HepG2 (cell line): ENCODE data around the gene ZSWIM6. TPM values are rescaled to one million over a fixed set of nuclear protein-coding genes. Genes with fewer than 3 reads are reported as not detected.

Experiments used
- E2F2 ChIP-seq: sonication (generic); formaldehyde crosslinking; IDR thresholded peaks from 2 replicates; pipeline ENCODE4 v1.4.0; 2020; ENCODE audit warnings: missing genetic modification reagents, borderline replicate concordance
- HNF1B ChIP-seq: sonication (generic); formaldehyde crosslinking; IDR thresholded peaks from 2 replicates; pipeline ENCODE4 v1.5.1; 2020; ENCODE audit warnings: mild to moderate bottlenecking, moderate library complexity, missing genetic modification reagents
- HOXA7 ChIP-seq: sonication (generic); formaldehyde crosslinking; IDR thresholded peaks from 2 replicates; pipeline ENCODE4 v1.8.1; 2022; ENCODE audit warnings: mild to moderate bottlenecking, missing genetic modification reagents, moderate library complexity
- KDM1A ChIP-seq: IDR thresholded peaks from 2 replicates; pipeline ENCODE4 v1.6.1; 2016; ENCODE audit warnings: missing compliant biosample characterization
- KDM5B ChIP-seq: sonication (generic); formaldehyde crosslinking; IDR thresholded peaks from 2 replicates; pipeline ENCODE4 v1.4.0; 2020; ENCODE audit warnings: missing genetic modification reagents, mild to moderate bottlenecking, borderline replicate concordance
- TAF15 ChIP-seq: fragments of 200-400 bp; formaldehyde crosslinking; IDR thresholded peaks from one replicate; pipeline ENCODE4 v1.6.1; 2018; ENCODE audit warnings: mild to moderate bottlenecking, low read depth, low read length; ENCODE audit not compliant: poor library complexity, severe bottlenecking
- ZBTB3 ChIP-seq: sonication (generic); formaldehyde crosslinking; IDR thresholded peaks from 2 replicates; pipeline ENCODE4 v1.4.0; 2020; ENCODE audit warnings: low read depth, mild to moderate bottlenecking, moderate library complexity, missing genetic modification reagents, borderline replicate concordance
- ZKSCAN1 ChIP-seq: fragments of 150-350 bp; IDR thresholded peaks from 2 replicates; pipeline ENCODE4 v1.6.1; 2014; ENCODE audit warnings: low read length
- ZNF282 ChIP-seq: fragments of 450-650 bp; IDR thresholded peaks from 2 replicates; pipeline ENCODE4 v1.6.1; 2018; ENCODE audit not compliant: partially characterized antibody
- ZNF3 ChIP-seq: IDR thresholded peaks from 2 replicates; pipeline ENCODE4 v1.7.0; 2017; ENCODE audit warnings: inconsistent platforms
- ZNF800 ChIP-seq: sonication (generic); formaldehyde crosslinking; IDR thresholded peaks from 2 replicates; pipeline ENCODE4 v1.4.0; 2020; ENCODE audit warnings: missing genetic modification reagents
- polyA plus RNA-seq, 8 experiments: library from polyadenylated mRNA; depleted of rRNA in 3 of 8; stranded (reverse) in 7 of 8; unstranded in 1 of 8; fragments of >200 nt; fragmentation: Illumina TruSeq in 4 of 8; extraction: Trizol in 4 of 8; gene quantifications; 2 replicates each; pipeline versions ENCODE4 v1.2.1 to v1.2.3, GENCODE V29; 2011 to 2016; ENCODE audit warnings: low read depth in 4 of 8, missing spikeins in 1 of 8, mixed read lengths in 1 of 8; ENCODE audit not compliant: insufficient read depth in 1 of 8
- total RNA-seq, 5 experiments: library from RNA; depleted of rRNA; stranded (reverse); fragments of >200 nt; fragmentation: Illumina TruSeq; extraction: Trizol; gene quantifications; 2 replicates each; pipeline ENCODE4 v1.2.3, GENCODE V29; 2016; ENCODE audit warnings: low read depth in 1 of 5

Gene ZSWIM6
- total and polyA plus RNA-seq, 2 of the 13 experiments (the other 11 are each of a cell fraction or from before 2014, with no cell fraction given), result 0.82 to 1.9 TPM

- TF ChIP-seq ZNF800 (no peak), HNF1B (no peak), KDM5B (no peak), HOXA7 (CRISPR knock-in tag) (no peak), ZKSCAN1 (no peak), E2F2 (no peak), KDM1A (CRISPR knock-in tag) (no peak), ZNF3 (CRISPR knock-in tag) (no peak), TAF15 (no peak), ZBTB3 (CRISPR knock-in tag) (no peak), ZNF282 (no peak)
Measured at GRCh38 chr5:61447780-61448495, 115.9 kb downstream of the ZSWIM6 start (continued).
